K562 (cell line): Measurements from ENCODE around the gene PPFIA3. TPM values are rescaled to one million over a fixed set of nuclear protein-coding genes. Genes with fewer than 3 reads are reported as not detected.

ENCODE experiments used
- ARID2 ChIP-seq: fragments of 450-650 bp; IDR thresholded peaks from 2 replicates; pipeline ENCODE4 v1.6.1; 2017; ENCODE audit warnings: antibody characterized with exemption, mild to moderate bottlenecking
- CHD4 ChIP-seq: fragments of 200-600 bp; sonication (generic); IDR thresholded peaks from 3 replicates; pipeline ENCODE4 v1.6.1; 2012; ENCODE audit warnings: low read depth, mild to moderate bottlenecking, mixed read lengths, low read length, inconsistent platforms; ENCODE audit not compliant: insufficient read depth, insufficient replicate concordance, poor library complexity, severe bottlenecking
- FOSL1 ChIP-seq: fragments of 200-800 bp; sonication (Bioruptor generic); conservative IDR thresholded peaks from 2 replicates; pipeline ENCODE4 v1.6.1; 2016; ENCODE audit warnings: missing genetic modification characterization, missing compliant biosample characterization
- MNT ChIP-seq, 2 experiments: fragments of 450-650 bp; conservative IDR thresholded peaks; 2 replicates each; pipeline ENCODE4 v1.6.1; 2017; ENCODE audit warnings: mild to moderate bottlenecking in 2 of 2, moderate library complexity in 2 of 2
- NKRF ChIP-seq: fragments of 450-650 bp; IDR thresholded peaks from 2 replicates; pipeline ENCODE4 v1.6.1; 2016; ENCODE audit warnings: borderline replicate concordance
- PHTF2 ChIP-seq: fragments of 250-450 bp; sonication (Bioruptor Pico); IDR thresholded peaks from 2 replicates; pipeline ENCODE4 v1.5.0; 2021; ENCODE audit warnings: mild to moderate bottlenecking
- RFX7 ChIP-seq: fragments of 250-450 bp; sonication (Bioruptor Pico); IDR thresholded peaks from 2 replicates; pipeline ENCODE4 v1.5.1; 2021; ENCODE audit warnings: mild to moderate bottlenecking
- SFPQ ChIP-seq: fragments of 200-400 bp; formaldehyde crosslinking; IDR thresholded peaks from 2 replicates; pipeline ENCODE4 v1.6.1; 2017; ENCODE audit warnings: mild to moderate bottlenecking, low read depth, low read length, moderate library complexity
- SIN3B ChIP-seq: fragments of 450-650 bp; IDR thresholded peaks from 2 replicates; pipeline ENCODE4 v1.6.1; 2017; ENCODE audit warnings: low read depth, mild to moderate bottlenecking, moderate library complexity
- SMARCA5 ChIP-seq: fragments of 450-650 bp; IDR thresholded peaks from 2 replicates; pipeline ENCODE4 v1.6.1; 2016
- SNIP1 ChIP-seq: fragments of 450-650 bp; IDR thresholded peaks from 2 replicates; pipeline ENCODE4 v1.7.1; 2017; ENCODE audit warnings: low read depth, mild to moderate bottlenecking
- TCF3 ChIP-seq: sonication (generic); formaldehyde crosslinking; IDR thresholded peaks from 2 replicates; pipeline ENCODE4 v1.4.0; 2020; ENCODE audit warnings: mild to moderate bottlenecking, missing genetic modification reagents
- ZNF589 ChIP-seq: fragments of 200-800 bp; sonication (Bioruptor generic); IDR thresholded peaks from 2 replicates; pipeline ENCODE4 v1.6.1; 2016; ENCODE audit warnings: low read depth, missing genetic modification characterization, missing compliant biosample characterization
- ZNF778 ChIP-seq: fragments of 450-650 bp; formaldehyde crosslinking; IDR thresholded peaks from 2 replicates; pipeline ENCODE4 v1.4.0; 2020; ENCODE audit warnings: mild to moderate bottlenecking, moderate library complexity
- polyA plus RNA-seq, 8 experiments: library from polyadenylated mRNA; depleted of rRNA in 4 of 8; stranded (reverse) in 5 of 8; unstranded in 3 of 8; fragments of >200 nt; fragmentation: Nextera tagmentation in 2 of 8; fragmentation: Illumina TruSeq in 1 of 8; extraction: Ambion mirVana in 2 of 8; extraction: Trizol in 1 of 8; gene quantifications; 2 replicates each; pipeline versions ENCODE4 v1.2.1 to v1.2.3, GENCODE V29; 2011 to 2014; ENCODE audit warnings: inconsistent platforms in 1 of 8, missing spikeins in 1 of 8
- total RNA-seq, 7 experiments: library from RNA; depleted of rRNA in 6 of 7; stranded (reverse); fragments of >200 nt in 6 of 7; fragmentation: Illumina TruSeq in 2 of 7; extraction: Trizol in 2 of 7; gene quantifications; 2 replicates each; pipeline versions ENCODE4 v1.2.1 to v1.2.3, GENCODE V29; 2011 to 2021; ENCODE audit warnings: low replicate concordance in 1 of 7
- TF ChIP-seq, protein P1 (sequence below): IDR thresholded peaks from 2 replicates; pipeline ENCODE4 v1.6.1; 2011; ENCODE audit warnings: borderline replicate concordance, low read depth, mild to moderate bottlenecking, moderate library complexity, low read length; ENCODE audit not compliant: insufficient read depth, poor library complexity, severe bottlenecking
- TF ChIP-seq, protein P2 (sequence below): IDR thresholded peaks from 2 replicates; pipeline ENCODE4 v1.6.1; 2016; ENCODE audit warnings: missing genetic modification characterization, missing compliant biosample characterization

Gene PPFIA3
- total and polyA plus RNA-seq, 9 of the 15 experiments (the other 6 are each of a cell fraction or from before 2014, with no cell fraction given), result 0.10 to 53.0 (median 17.6) TPM

DNA sequence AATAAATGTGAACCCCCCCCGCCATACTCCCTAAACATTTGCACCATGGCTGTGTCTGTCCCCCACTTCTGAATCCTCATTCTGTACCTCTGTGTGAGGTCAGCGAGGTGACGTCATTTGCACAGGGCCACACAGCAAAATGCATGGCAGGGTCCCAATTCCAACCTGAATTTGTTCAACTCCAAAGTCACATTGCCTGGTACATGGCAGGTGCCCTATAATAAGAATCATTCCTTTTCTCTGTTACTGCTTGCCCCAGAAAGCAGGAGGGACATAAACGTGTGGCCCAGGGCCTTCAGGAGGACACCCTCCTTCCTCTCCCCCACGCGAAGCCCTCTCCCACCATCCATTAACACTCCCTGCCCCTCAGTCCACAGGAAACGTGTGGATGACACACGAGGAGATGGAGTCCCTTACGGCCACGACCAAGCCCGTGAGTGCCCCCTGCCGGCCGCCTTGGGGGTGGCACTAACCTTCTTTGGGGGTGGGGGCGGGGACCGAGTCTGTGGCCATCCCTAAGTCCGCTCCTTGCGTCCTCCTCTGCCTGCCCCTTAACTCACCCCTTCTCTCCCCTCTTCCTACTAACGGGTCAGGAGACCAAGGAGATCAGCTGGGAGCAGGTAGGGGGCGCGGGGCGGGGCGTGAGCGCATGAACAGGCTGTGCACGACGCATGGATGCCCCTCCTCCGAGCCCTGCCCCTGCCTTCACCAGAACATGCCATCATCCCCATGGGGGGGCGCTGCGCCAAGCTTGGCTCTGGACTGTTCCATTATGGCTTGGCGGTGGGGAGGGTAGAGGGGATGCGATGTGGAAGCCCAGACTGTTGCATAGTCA lies 26.4 kb downstream of the PPFIA3 start (continued):
- no peak for TF ChIP-seq SFPQ
- TF ChIP-seq SIN3B, result no peak
- no peak for TF ChIP-seq CHD4
- TF ChIP-seq ARID2, result no peak
- TF ChIP-seq, protein P1, sequence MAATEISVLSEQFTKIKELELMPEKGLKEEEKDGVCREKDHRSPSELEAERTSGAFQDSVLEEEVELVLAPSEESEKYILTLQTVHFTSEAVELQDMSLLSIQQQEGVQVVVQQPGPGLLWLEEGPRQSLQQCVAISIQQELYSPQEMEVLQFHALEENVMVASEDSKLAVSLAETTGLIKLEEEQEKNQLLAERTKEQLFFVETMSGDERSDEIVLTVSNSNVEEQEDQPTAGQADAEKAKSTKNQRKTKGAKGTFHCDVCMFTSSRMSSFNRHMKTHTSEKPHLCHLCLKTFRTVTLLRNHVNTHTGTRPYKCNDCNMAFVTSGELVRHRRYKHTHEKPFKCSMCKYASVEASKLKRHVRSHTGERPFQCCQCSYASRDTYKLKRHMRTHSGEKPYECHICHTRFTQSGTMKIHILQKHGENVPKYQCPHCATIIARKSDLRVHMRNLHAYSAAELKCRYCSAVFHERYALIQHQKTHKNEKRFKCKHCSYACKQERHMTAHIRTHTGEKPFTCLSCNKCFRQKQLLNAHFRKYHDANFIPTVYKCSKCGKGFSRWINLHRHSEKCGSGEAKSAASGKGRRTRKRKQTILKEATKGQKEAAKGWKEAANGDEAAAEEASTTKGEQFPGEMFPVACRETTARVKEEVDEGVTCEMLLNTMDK, result peak; percentile 79
- peak; percentile 85 to 91 for TF ChIP-seq MNT (conservative IDR thresholded peaks at IDR 0.05)
- TF ChIP-seq FOSL1 (tag), result peak; percentile 27; the same call in 1 of the 2 replicates
- no peak for TF ChIP-seq ZNF589 (CRISPR knock-in tag)
- no peak for TF ChIP-seq PHTF2 (CRISPR knock-in tag)
- TF ChIP-seq SMARCA5, result no peak
- 0 out of 2 replicates have a peak, but pooled peaks have one; percentile 29 for TF ChIP-seq TCF3 (CRISPR knock-in tag)
- TF ChIP-seq RFX7 (CRISPR knock-in tag), result no peak
- TF ChIP-seq NKRF, result peak; percentile 45; the same call in 1 of the 2 replicates
- TF ChIP-seq SNIP1, result no peak
- no peak for TF ChIP-seq ZNF778 (CRISPR knock-in tag)
- TF ChIP-seq, protein P2, sequence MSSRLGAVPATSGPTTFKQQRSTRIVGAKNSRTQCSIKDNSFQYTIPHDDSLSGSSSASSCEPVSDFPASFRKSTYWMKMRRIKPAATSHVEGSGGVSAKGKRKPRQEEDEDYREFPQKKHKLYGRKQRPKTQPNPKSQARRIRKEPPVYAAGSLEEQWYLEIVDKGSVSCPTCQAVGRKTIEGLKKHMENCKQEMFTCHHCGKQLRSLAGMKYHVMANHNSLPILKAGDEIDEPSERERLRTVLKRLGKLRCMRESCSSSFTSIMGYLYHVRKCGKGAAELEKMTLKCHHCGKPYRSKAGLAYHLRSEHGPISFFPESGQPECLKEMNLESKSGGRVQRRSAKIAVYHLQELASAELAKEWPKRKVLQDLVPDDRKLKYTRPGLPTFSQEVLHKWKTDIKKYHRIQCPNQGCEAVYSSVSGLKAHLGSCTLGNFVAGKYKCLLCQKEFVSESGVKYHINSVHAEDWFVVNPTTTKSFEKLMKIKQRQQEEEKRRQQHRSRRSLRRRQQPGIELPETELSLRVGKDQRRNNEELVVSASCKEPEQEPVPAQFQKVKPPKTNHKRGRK (tag), result no peak
